Fibroblast of mammary gland (primary cell): ENCODE results near the gene UQCC5.
A peak's percentile ranks its signal among the peaks of the same experiment; 100 is the strongest.

ENCODE experiments used
- DNase-seq: peaks from one replicate; pipeline ENCODE4 v3.0.0-alpha.2; 2010; ENCODE audit warnings: low read depth
- H3K4me3 ChIP-seq: 2 replicates; pipeline ENCODE4 v1.5.1; 2011; ENCODE audit warnings: low read depth, mild to moderate bottlenecking, low read length, moderate library complexity; ENCODE audit not compliant: control insufficient read depth
- CTCF ChIP-seq: conservative IDR thresholded peaks from 2 replicates; pipeline ENCODE4 v1.5.1; 2011; ENCODE audit warnings: low read depth, low read length, inconsistent platforms; ENCODE audit not compliant: control insufficient read depth, insufficient read depth

UQCC5 gene

GRCh38 chr3:52536369-52537164, at the start of gene UQCC5:
UQCC5 (plus strand) TSS chr3:52536605; CDS start chr3:52536756, 151 bp downstream.
- peak within 1 kb of the TSS; percentile 97 for H3K4me3 ChIP-seq
- no peak for TF ChIP-seq CTCF
- DNase-seq = peak; percentile 97

GRCh38 chr3:52487050-52487787, 49.2 kb upstream of the UQCC5 start:
- no peak for DNase-seq
- TF ChIP-seq CTCF = no peak
- H3K4me3 ChIP-seq = no peak overlapping the region

GRCh38 chr3:52487788-52488691, 48.4 kb upstream of the UQCC5 start:
- no peak overlapping the region for H3K4me3 ChIP-seq
- no peak for TF ChIP-seq CTCF
- no peak for DNase-seq

- H3K4me3 ChIP-seq = no peak overlapping the region
- TF ChIP-seq CTCF = no peak
- DNase-seq = no peak
Observed at GRCh38 chr3:52488746-52489145, 47.7 kb upstream of the UQCC5 start.

- H3K4me3 ChIP-seq = no peak overlapping the region
Observed at GRCh38 chr3:52489453-52489852, 47.0 kb upstream of the UQCC5 start.

More at GRCh38 chr3:52489453-52489852, 47.0 kb upstream of the UQCC5 start:
- no peak for DNase-seq
- no peak for TF ChIP-seq CTCF
